NB4 (cell line): ENCODE results near the gene ACTR8.

Source experiments
- CTCF ChIP-seq: IDR thresholded peaks from one replicate; pipeline ENCODE4 v1.5.1; 2012; ENCODE audit warnings: low read depth, low read length
- MAX ChIP-seq: IDR thresholded peaks from 2 replicates; pipeline ENCODE4 v1.6.1; 2011; ENCODE audit warnings: low read depth, low read length
- POLR2A ChIP-seq: IDR thresholded peaks from 2 replicates; pipeline ENCODE4 v1.6.1; 2011; ENCODE audit warnings: mild to moderate bottlenecking; ENCODE audit not compliant: insufficient read length; ENCODE audit errors: extremely low read depth

GRCh38 chr3:53880396-53881345, 1.3 kb downstream of the ACTR8 start:
- TF ChIP-seq CTCF (no peak), MAX (no peak), POLR2A (no peak)
